ENCODE results near the gene GCA. TPM values are rescaled to one million over a fixed set of nuclear protein-coding genes. Genes with fewer than 3 reads are reported as not detected.
A peak's percentile ranks its signal among the peaks of the same experiment; 100 is the strongest.

GCA gene
- total RNA-seq, 1 donor from 2014 or later, result 7.4 TPM

- no peaks in the 10 kb centered on the region for H3K4me1 ChIP-seq
- intact Hi-C loops (cut with micrococcal nuclease), result no loop called here
- no peaks in the 10 kb centered on the region for H3K27me3 ChIP-seq (ENCODE audit: low read depth)
- H3K4me3 ChIP-seq, result no peak overlapping the region
- H3K36me3 ChIP-seq, result no peaks in the 10 kb centered on the region
- no peaks in the 10 kb centered on the region for H3K9me3 ChIP-seq (replicated peaks)
- DNase-seq, result no peak
- no peak overlapping the region for H3K27ac ChIP-seq (replicated peaks)
- TF ChIP-seq CTCF (IDR thresholded peaks at IDR 0.05; ENCODE audit: borderline replicate concordance), result no peak
Observed at GRCh38 chr2:162330881-162331280, 13.1 kb upstream of the GCA start.

GRCh38 chr2:162333968-162334367 is 10.0 kb upstream of the GCA start:
- no peaks in the 10 kb centered on the region for H3K9me3 ChIP-seq (replicated peaks)
- TF ChIP-seq CTCF (IDR thresholded peaks at IDR 0.05; ENCODE audit: borderline replicate concordance), result peak; percentile 39
- no peaks in the 10 kb centered on the region for H3K36me3 ChIP-seq
- DNase-seq, result no peak
- H3K4me1 ChIP-seq, result no peaks in the 10 kb centered on the region
- no peaks in the 10 kb centered on the region for H3K27me3 ChIP-seq (ENCODE audit: low read depth)
- H3K4me3 ChIP-seq, result no peak overlapping the region
- intact Hi-C loops (cut with micrococcal nuclease), result no loop called here
- no peak overlapping the region for H3K27ac ChIP-seq (replicated peaks)

GRCh38 chr2:162337868-162338267 is 6.1 kb upstream of the GCA start:
- Histone ChIP-seq H3K4me1 (no peaks in the 10 kb centered on the region), H3K27ac (replicated peaks) (no peak overlapping the region), H3K9me3 (replicated peaks) (no peaks in the 10 kb centered on the region), H3K36me3 (no peaks in the 10 kb centered on the region), H3K27me3 (ENCODE audit: low read depth) (no peaks in the 10 kb centered on the region), H3K4me3 (no peak overlapping the region)
- DNase-seq, result no peak
- no peak for TF ChIP-seq CTCF (IDR thresholded peaks at IDR 0.05; ENCODE audit: borderline replicate concordance)
- intact Hi-C loops (cut with micrococcal nuclease), result no loop called here

- DNase-seq, result no peak
- Histone ChIP-seq H3K27ac (replicated peaks) (no peak overlapping the region), H3K9me3 (replicated peaks) (no peaks in the 10 kb centered on the region), H3K4me3 (no peak overlapping the region), H3K27me3 (ENCODE audit: low read depth) (no peaks in the 10 kb centered on the region), H3K36me3 (no peaks in the 10 kb centered on the region), H3K4me1 (peaks cover 18% of the 10 kb centered on the region)
- no peak for TF ChIP-seq CTCF (IDR thresholded peaks at IDR 0.05; ENCODE audit: borderline replicate concordance)
- intact Hi-C loops (cut with micrococcal nuclease), result no loop called here
Observed at GRCh38 chr2:162340822-162341221, 3.1 kb upstream of the GCA start.

GRCh38 chr2:162342321-162342720 is 1.6 kb upstream of the GCA start:
- H3K27ac ChIP-seq (replicated peaks), result no peak overlapping the region
- H3K4me1 ChIP-seq, result peaks cover 18% of the 10 kb centered on the region
- no peaks in the 10 kb centered on the region for H3K27me3 ChIP-seq (ENCODE audit: low read depth)
- no peaks in the 10 kb centered on the region for H3K9me3 ChIP-seq (replicated peaks)
- no peak for DNase-seq
- intact Hi-C loops (cut with micrococcal nuclease), result no loop called here
- no peaks in the 10 kb centered on the region for H3K36me3 ChIP-seq
- TF ChIP-seq CTCF (IDR thresholded peaks at IDR 0.05; ENCODE audit: borderline replicate concordance), result no peak
- no peak overlapping the region for H3K4me3 ChIP-seq

GRCh38 chr2:162342841-162343240 is 1.1 kb upstream of the GCA start:
- Histone ChIP-seq H3K27ac (replicated peaks) (no peak overlapping the region), H3K4me3 (no peak overlapping the region), H3K4me1 (peaks cover 18% of the 10 kb centered on the region), H3K36me3 (no peaks in the 10 kb centered on the region), H3K27me3 (ENCODE audit: low read depth) (no peaks in the 10 kb centered on the region), H3K9me3 (replicated peaks) (no peaks in the 10 kb centered on the region)
- intact Hi-C loops (cut with micrococcal nuclease), result no loop called here
- no peak for DNase-seq
- TF ChIP-seq CTCF (IDR thresholded peaks at IDR 0.05; ENCODE audit: borderline replicate concordance), result no peak
